NCI-H2227 (cell line): ENCODE results near the gene ITIH2.
"Not testable (repeated sequence)": the region's sequence is repeated elsewhere in the genome, so short reads cannot be mapped to it uniquely, and the experiment has no call there.

Experiments used
- DNase-seq: peaks from one replicate; lab custom pipeline; 2025; ENCODE audit not compliant: unreplicated experiment; lab: John Stamatoyannopoulos, UW

The ITIH2 gene

GRCh38 chr10:7696545-7696944, 6.6 kb upstream of the ITIH2 start:
- no peak for DNase-seq

DNA sequence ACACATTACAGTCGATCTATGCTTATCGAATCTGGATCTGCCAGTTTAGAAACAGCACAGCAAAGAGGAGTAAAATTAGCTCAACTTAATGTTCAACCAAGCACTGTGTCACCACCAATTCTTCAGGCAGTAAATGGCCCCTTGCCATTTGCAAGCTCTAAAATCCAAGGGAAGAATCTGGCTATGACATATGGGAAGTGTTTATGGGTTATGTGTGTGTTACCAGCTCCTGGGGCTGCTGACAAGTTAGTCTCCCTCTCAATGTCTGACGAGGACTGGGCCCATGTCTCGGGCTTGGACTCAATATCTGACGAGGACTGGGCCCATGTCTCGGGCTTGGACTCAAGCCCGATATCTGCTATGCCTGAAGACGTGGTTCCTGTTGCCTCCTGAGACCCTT, 5.7 kb upstream of the ITIH2 start:
- no peak for DNase-seq

DNA sequence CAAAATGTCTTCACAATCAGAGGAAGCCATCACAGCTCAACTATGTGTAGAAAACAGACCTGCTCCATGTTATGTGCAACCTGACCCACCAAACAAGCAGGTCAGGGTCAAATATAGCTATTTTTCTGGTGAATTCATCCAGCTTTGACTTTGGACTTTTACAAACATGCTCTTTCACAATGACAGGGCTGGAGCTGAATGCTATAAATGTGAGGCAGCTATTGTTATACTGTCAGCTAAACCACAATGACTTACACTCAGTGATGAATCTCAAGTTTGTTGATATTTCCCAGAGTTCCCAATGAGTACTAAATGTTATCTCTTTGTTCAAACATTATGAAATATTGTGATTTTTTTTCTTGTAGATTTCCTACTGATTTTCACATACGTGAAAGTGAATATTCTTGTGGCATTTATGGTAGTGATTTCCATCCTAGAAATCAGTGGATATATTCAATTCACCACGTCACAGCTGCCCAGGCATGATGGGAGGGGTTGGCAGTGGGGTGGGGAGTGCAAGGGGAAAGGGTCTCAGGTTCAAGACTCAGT, 2.5 kb upstream of the ITIH2 start:
- no peak for DNase-seq

GRCh38 chr10:7701158-7701742, 1.9 kb upstream of the ITIH2 start:
- DNase-seq, result no peak

GRCh38 chr10:7702288-7702812, 766 bp upstream of the ITIH2 start:
- DNase-seq, result no peak

- no peak for DNase-seq
Measured at GRCh38 chr10:7704071-7705016, 1.2 kb downstream of the ITIH2 start.

- no peak for DNase-seq
Measured at GRCh38 chr10:7705341-7705740, 2.2 kb downstream of the ITIH2 start.

DNA sequence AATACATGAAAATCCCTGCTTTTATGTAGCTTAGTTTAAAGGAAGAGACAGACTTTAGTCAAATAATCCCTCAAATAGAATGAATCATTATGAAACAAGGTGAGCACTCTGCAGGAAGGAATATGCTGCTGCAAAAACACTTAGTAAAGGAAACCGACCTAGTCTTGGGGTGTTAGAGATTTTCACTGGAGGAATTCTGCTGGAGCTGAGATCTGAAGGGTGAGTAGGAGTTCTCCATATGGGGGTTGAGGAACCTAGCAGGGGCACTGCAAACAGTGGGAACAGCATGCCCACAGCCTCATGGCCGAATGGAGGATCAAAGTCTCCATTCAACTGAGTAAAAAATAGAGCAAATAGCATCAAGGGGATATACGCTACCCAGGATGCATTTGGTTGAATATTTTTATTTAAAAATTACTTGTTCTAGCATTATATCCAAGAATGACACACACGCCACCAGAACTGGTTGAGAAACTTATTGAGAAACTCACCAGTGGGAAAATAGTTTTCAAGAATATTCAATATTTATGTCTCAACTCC, 3.5 kb downstream of the ITIH2 start:
- DNase-seq, result no peak

DNA sequence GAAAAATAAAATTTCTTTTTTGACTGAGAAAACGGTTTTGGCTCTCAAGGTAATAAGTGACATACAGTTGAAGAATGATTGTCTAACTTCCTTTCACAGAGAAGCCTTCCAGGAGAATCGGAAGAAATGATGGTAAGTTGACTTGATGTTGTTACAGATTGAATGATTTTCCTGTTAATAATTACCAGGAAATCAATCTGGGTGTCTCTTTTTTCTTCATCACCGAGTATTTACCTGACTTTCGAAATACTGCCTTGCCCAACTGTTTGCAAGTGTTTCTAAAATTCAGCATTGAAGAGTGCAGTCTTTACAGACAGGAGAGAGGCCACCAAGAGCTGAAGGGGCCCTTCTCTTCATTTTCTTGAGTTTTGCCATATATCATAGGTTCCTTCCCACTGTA, 4.0 kb downstream of the ITIH2 start:
- no peak for DNase-seq

- no peak for DNase-seq
Measured at GRCh38 chr10:7707858-7708622, 4.9 kb downstream of the ITIH2 start.

- DNase-seq, result no peak
Measured at GRCh38 chr10:7708832-7709231, 5.7 kb downstream of the ITIH2 start.

GRCh38 chr10:7710446-7710845, 7.3 kb downstream of the ITIH2 start:
- no peak for DNase-seq

DNA sequence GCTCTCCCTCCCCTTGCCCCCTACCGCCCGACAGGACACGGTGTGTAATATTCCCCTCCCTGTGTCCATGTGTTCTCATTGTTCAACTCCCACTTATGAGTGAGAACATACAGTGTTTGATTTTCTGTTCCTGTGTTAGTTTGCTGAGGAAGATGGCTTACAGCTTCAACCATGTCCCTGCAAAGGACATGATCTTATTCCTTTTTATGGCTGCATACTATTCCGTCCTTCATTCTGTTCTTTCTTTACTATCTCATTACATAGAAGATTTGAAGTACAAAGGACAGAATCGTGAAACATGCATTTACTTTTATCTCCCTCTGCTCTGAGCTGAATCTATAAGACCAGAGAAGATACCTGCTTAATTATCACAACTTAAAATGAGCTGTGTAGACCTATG, 8.0 kb downstream of the ITIH2 start:
- DNase-seq, result not testable (repeated sequence)

DNA sequence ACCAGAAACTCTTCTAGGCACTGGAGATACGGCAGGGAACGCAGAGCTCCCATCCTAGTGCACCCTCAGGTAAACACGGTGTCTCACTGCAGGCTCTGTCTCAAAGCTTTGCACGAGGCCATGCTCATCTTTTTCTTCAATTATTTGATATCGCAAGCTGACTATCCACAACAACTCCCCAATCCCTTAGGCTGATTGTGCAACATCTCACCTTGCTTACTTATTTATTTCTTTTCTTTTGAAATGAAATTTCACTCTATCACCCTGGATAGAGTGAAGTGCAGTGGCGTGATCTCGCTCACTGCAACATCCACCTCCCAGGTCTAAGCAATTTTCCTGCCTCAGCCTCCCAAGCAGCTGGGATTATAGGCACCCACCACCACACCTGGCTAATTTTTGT, 12.4 kb downstream of the ITIH2 start:
- no peak for DNase-seq

DNA sequence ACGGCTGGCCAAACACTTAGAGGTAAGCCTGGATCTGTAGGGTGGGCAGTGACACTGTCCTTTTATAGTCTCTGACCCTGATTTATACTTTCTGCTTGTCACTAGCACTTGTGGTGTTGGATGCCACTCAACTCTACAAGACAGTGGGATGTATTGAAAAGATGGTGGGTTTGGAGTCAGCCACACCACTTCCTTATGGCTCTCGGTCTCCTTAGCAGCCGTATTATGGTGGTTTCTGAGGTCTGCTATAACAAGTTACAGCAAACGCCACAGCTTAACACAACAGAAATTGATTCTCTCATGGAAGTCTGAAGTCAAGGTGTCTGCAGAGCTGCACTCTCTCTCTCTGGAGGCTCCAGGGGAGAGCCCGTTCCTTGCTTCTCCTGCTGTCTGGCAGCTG, 14.7 kb downstream of the ITIH2 start:
- DNase-seq, result no peak

DNA sequence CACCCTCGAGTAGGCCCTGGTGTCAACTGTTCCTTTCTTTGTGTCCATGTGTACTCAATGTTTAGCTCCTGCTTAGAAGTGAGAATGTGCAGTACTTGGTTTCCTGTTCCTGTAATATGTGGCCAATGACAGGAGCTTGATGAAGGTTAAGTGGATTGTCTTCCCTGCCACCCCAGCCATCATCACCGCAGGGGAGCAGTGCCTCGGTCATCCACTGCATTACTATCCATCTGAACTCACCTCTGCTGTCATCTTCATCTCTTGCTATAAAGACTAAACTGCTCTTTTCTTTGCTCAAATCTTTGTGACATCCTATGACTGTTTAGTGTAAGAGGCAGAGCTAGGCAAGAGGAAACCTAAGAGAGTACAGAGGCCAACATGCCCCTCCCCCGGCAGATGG, 15.6 kb downstream of the ITIH2 start:
- DNase-seq, result no peak

- DNase-seq, result no peak
Measured at GRCh38 chr10:7720478-7720877, 17.4 kb downstream of the ITIH2 start.

DNA sequence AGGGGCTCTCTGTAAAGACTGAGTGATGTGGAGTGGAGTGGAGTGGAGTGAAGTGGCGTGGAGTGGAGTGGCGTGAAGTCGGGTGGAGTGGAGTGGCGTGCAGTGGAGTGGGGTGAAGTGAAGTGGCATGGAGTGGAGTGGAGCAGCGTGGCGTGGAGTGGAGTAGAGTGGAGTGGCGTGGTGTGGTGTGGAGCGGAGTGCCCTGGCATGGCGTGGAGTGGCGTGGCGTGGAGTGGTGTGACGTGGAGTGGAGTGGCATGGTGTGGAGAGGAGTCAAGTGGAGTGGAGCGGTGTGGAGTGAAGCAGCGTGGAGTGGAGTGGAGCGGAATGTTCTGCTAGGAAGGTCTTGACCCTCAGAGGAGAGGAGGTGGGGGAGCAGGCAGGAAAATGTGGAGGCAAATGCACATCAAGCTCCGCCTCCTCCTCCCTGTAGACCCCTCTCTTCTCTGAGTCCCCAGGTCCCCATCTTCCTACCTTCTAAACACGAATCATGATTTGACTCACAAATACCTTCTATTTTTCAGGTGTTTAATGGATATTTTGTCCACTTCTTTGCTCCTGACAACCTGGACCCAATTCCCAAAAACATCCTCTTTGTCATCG, 19.9 kb downstream of the ITIH2 start:
- DNase-seq, result no peak

- no peak for DNase-seq
Measured at GRCh38 chr10:7734821-7735220, 31.7 kb downstream of the ITIH2 start.

GRCh38 chr10:7738536-7739407, 35.7 kb downstream of the ITIH2 start:
- DNase-seq, result no peak
